ENCODE data around the gene CLPTM1.

The CLPTM1 gene

GRCh38 chr19:44984005-44984404 is 28.8 kb downstream of the CLPTM1 start:
- in situ Hi-C loops (cut with MboI; ENCODE audit: low pct_unique_long_range_greater_than_20kb, low sequenced_read_pairs, unreplicated experiment) = no loop called here
- DNase-seq (ENCODE audit: low spot score) = peak; percentile 47

GRCh38 chr19:44985445-44985844 is 30.3 kb downstream of the CLPTM1 start:
- DNase-seq (ENCODE audit: low spot score) = no peak
- no peak for TF ChIP-seq CTCF (IDR thresholded peaks at IDR 0.05; ENCODE audit: extremely low read depth, insufficient read depth, missing control alignments)

More at GRCh38 chr19:44984005-44984404, 28.8 kb downstream of the CLPTM1 start:
- TF ChIP-seq CTCF (IDR thresholded peaks at IDR 0.05; ENCODE audit: extremely low read depth, insufficient read depth, missing control alignments) = no peak

GRCh38 chr19:44986389-44986788 is 31.2 kb downstream of the CLPTM1 start:
- in situ Hi-C loops (cut with MboI; ENCODE audit: low pct_unique_long_range_greater_than_20kb, low sequenced_read_pairs, unreplicated experiment) = no loop called here
- DNase-seq (ENCODE audit: low spot score) = no peak
- no peak for TF ChIP-seq CTCF (IDR thresholded peaks at IDR 0.05; ENCODE audit: extremely low read depth, insufficient read depth, missing control alignments)

More at GRCh38 chr19:44985445-44985844, 30.3 kb downstream of the CLPTM1 start:
- in situ Hi-C loops (cut with MboI; ENCODE audit: low pct_unique_long_range_greater_than_20kb, low sequenced_read_pairs, unreplicated experiment) = no loop called here

- no peak for DNase-seq (ENCODE audit: low spot score)
- in situ Hi-C loops (cut with MboI; ENCODE audit: low pct_unique_long_range_greater_than_20kb, low sequenced_read_pairs, unreplicated experiment) = no loop called here
- TF ChIP-seq CTCF (IDR thresholded peaks at IDR 0.05; ENCODE audit: extremely low read depth, insufficient read depth, missing control alignments) = no peak
Observed at GRCh38 chr19:44987148-44987675, 32.0 kb downstream of the CLPTM1 start.

GRCh38 chr19:44988273-44988672 is 33.1 kb downstream of the CLPTM1 start:
- no peak for TF ChIP-seq CTCF (IDR thresholded peaks at IDR 0.05; ENCODE audit: extremely low read depth, insufficient read depth, missing control alignments)
- in situ Hi-C loops (cut with MboI; ENCODE audit: low pct_unique_long_range_greater_than_20kb, low sequenced_read_pairs, unreplicated experiment) = no loop called here

GRCh38 chr19:44988896-44989556 is 33.8 kb downstream of the CLPTM1 start:
- peak; percentile 88 for DNase-seq (ENCODE audit: low spot score)
- in situ Hi-C loops (cut with MboI; ENCODE audit: low pct_unique_long_range_greater_than_20kb, low sequenced_read_pairs, unreplicated experiment) = no loop called here

More at GRCh38 chr19:44988273-44988672, 33.1 kb downstream of the CLPTM1 start:
- no peak for DNase-seq (ENCODE audit: low spot score)

More at GRCh38 chr19:44988896-44989556, 33.8 kb downstream of the CLPTM1 start:
- peak; percentile 83 for TF ChIP-seq CTCF (IDR thresholded peaks at IDR 0.05; ENCODE audit: extremely low read depth, insufficient read depth, missing control alignments)
